HG03175 (cell line): ENCODE data around the gene CD81.

Source experiments
- ATAC-seq: cut with Tn5 transposase; IDR thresholded peaks from one replicate; pipeline ENCODE4 v1.9.1; 2021; ENCODE audit warnings: mild to moderate bottlenecking, moderate library complexity; ENCODE audit not compliant: unreplicated experiment

CD81 gene

DNA sequence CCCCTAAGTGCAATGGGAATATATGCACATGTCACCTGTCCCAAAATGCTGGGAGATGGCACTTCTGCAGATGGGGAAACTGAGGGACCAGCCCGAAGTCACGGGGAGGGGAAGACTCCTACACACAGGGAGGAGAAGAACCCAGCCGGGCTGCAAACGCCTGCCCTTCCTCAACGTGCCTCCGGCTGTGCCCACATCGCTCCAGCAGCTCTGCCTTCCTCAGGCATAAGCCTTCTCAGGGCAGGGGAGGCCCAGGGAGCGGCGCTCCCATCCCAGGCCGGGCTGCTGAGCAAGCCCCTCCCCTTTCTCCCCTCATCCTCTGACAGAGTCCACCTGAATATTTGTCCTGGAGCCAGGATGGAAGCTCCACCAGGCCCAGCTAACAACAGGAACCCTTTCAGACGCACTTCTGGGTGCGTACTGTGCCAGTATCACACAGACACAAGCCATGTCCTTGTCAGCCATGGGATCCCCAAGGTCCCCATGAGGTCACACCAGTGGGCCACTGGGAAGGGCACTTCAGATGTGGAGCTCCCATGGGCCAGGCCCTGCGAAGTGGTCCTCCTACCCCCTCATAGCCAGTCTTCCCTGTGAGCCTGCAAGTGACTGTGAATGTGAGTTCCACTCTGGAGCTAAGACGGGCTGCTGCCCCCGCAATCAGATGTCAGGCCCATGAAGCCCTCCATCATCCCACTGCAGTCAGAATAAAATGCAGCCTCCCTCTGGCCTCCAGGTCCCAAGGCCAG lies 2.5 kb upstream of the CD81 start:
- ATAC-seq = no peak

DNA sequence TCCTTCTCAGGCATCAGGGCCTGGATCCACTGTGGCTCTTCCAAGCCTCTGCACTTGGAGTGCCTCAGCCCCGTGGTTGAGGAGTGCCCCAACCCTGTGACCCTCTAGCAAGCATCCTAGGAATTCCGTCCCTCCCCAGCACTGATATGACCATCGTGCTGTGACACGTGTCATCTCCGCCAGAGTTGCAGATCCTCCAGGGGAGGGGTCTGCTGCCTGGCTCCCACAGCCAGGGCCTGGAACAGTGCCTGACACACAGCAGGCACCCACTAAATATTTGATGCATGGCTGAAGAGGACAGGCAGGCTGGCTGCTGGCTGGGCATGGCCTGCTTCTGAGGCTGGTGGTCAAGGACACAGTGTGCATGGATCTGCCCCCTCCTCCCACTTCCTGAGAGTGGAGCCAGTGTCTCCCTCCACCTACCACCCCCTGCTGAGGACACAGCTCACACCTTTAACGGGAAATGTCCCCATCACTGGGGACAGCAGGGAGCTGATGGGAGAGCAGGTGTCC lies 1.7 kb upstream of the CD81 start:
- ATAC-seq = no peak

DNA sequence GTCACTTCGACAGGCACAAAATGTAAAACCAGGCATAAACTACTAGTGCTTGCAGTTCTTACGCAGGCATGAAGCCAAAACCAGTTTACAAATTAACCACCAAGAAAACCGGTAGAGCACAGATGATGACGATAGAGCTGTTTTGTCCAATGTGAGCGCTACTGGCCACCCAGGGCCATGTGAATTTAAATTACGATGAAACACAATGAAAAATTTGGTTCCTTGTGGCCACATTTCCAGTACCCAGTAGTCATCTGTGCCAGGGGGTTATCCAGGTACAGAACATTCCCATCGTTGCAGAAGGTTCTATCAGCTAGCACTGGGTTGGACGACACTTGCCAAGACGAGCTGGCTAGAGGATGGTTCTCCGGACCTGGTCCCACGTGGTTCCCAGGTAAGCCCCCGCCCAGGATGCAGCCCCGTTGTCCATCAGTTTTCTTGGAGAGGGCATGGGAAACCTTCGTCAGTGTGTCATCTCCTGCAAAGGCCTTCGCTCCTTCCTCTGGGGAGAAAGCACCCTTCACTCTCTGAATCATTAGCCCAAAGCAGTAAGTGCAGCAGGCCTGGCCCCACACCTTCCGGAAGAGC lies 1.1 kb upstream of the CD81 start:
- ATAC-seq = no peak

DNA sequence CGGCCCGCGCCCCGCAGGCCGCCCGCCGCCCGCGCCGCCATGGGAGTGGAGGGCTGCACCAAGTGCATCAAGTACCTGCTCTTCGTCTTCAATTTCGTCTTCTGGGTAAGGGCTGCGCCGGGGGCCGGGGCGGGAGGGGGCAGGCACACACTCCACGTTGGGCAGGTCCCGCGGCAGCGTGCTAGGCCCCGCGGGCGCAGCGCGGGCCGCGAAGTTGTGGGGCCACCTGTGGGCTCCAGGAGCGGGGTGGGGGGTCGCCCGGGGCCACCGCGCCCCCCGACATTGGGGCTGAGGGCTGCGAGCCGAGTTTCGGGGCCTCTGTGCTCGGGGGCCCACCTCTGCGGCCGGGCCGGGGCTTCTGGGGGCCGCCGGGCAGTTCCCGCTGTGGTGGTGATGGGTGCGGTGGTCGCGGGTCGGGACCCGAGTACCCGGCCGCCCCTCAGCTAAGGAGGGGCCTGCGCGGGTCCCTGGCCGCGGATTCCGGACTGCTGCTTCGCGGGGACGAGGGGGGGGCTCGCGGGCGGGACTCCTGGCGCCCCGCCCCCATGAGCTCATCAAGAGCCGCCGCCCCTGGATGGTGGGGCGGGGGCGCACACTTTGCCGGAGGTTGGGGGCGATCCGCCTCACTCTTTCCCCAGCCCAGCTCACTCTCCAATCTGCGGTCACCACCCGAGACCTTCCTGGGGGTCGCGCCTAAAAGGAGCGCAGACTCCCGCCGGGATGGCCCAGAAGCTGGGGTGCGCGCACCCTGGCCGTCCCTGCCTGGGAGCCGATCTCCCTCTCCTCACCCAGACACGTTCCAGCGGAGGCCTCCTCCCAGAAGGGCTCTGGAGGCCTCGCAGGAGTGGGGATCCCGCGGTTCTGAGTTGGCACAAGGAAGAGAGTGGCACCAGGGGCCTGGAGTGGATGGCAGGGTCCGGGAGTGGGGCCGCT lies 667 bp downstream of the CD81 start:
- peak; percentile 21 for ATAC-seq

DNA sequence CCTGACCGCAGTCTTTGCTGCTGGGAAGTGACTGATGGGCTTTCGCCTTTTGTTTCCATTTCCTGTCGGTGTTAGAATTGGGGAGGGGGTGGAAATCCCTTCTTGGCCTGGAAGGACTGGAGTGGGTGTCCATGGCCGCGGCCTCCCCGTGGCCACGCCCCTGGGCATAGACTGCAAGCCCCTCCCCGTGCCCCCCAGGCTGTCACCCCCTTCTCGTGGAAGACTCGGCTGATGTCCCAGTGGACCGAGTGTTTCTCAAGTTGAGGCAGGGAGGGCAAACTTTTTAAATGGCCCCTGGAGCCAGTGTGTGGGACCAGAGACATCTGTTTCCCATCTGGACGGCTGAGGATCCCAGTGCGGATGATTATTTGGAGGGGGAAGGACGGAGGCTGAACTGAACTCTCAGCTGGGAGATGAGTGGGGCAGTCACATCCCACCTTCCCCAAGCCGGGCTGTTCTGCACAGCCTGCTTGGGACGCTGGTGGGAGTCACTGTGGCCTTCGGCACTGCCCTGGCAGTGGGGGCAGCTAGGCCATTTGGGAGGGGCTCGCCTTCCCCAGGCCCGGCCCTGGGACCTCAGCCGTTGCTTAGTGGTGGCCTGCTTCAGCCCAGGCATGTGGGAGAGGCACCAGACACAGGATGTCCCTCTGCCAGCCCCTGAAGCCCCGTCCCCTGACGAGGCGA lies 1.6 kb downstream of the CD81 start:
- ATAC-seq = no peak

DNA sequence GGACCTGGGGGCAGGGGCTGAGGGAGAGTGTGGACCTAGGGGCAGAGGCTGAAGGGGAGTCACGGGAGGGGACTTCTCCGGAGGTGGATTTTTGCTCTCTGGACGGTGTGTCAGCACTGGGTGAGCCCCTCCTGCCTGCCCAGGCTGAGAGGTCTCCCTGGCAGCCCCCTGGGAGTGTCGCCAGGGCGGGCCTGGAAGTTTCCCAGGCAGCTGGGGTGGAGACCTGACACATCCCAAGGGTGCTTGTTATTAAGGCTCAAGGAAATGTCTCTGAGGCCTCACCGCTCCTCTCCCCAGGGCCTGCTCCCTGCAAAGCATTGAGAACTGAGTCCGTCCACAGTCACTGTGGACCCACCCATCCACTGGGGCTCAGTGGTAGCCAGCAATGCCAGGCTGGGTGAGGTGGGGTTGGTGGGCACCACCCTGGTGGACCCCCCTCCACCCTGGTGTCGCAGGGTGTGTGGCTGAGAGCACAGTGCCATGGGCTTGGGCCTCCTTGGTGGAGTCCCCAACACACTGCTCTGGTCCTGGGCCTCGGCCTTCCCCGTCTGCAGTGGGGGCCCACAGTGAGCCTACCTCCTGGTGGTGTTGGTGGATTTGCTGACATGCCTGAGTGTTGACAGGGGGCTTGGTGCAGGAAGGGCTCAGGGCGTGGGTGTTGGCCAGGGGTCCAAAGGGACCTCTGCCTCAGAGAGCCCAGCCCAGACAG lies 2.5 kb downstream of the CD81 start:
- ATAC-seq = no peak

DNA sequence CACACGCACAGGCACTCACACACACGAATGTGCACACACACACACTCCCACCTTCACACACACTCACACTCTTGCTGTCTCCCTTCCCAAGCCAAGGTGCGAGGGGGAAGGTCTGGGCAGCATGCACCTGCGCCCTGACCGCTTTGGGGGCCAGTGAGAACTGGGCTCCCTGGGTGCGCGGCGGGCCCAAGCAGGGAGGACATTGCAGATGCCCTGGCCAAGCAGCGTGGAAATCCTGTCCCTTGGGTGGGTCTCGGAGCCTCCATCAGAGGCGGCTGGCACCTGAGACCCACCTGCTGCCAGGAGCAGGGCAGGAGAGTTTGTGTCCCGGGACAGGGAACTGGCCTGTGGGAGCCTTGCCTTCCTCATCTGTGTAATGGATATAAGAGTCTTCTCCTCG lies 3.3 kb downstream of the CD81 start:
- ATAC-seq = no peak

DNA sequence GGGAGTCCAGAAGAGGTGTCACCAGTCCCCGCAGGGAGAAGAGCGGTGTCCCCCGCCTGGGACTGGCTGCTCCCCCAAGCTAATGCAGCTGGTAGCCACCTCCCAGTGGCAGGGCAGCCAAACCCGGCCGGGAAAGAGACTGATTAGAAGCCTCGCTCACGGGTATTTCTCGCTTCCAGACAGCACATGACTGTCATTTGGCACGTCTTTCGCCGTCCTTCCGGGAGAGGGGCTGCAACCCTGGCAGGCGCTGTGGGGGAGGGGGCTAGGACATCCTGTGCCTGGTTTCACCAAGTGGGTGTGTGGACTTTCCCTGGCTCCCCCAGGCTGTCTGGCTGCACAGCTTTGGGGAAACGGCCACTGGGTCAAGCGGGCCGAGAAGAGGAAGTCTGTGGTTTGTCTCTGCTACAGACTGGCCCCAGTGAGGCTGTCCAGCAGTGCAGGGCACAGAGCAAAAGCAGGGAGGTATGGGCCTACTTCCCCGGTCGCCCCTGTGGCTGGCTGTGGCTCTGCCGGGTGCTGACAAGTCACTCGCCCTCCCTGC lies 3.8 kb downstream of the CD81 start:
- no peak for ATAC-seq

DNA sequence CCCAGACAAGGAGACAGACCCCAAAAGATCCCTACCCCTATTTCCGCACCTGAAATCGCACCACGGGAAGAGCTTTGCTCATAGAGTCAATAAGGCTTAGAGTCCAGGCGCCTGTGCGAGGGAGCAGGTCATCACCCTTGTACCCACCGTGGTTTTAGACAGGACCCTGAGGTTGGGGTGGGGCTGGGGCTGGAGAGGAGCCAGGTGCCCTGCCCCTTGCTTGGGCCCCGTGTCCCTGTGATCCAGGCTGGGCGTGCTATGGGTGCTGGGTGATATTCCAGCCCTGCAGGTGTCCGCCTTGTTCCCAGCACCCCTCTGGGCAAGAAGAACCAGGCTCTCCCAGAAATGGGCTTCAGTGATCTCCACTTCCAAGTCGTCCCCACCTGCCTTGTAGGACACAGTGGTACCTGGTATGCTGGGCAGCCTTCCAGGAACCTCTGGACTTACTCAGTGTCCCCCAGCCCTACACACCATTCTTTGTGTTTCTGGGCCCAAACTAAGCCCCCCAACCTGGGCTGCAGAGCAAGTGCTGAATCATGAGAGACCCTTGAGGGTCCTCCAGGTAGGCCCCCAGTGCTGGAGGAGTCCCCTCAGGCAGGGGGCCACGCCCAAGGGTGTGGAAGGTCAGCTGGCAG lies 4.5 kb downstream of the CD81 start:
- no peak for ATAC-seq

DNA sequence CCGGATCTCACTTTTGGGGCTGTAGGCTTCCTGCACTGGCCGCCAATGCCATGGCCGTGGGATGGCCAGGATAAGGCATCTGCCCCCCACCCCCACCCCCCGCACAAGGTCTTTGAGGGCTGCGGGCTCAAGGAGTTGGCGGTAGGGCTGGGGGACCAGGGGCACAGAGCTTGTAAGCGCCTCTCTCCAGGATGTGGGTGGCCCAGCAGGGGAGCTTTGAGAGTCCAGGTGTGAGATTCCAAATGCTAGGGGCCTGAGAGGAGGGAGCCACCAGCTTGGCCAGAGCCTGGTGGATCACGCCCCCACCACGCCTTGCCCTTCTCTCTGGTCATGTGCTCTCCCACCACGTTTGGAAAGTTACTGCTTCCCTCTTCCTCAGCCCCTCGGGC lies 5.0 kb downstream of the CD81 start:
- ATAC-seq = no peak

DNA sequence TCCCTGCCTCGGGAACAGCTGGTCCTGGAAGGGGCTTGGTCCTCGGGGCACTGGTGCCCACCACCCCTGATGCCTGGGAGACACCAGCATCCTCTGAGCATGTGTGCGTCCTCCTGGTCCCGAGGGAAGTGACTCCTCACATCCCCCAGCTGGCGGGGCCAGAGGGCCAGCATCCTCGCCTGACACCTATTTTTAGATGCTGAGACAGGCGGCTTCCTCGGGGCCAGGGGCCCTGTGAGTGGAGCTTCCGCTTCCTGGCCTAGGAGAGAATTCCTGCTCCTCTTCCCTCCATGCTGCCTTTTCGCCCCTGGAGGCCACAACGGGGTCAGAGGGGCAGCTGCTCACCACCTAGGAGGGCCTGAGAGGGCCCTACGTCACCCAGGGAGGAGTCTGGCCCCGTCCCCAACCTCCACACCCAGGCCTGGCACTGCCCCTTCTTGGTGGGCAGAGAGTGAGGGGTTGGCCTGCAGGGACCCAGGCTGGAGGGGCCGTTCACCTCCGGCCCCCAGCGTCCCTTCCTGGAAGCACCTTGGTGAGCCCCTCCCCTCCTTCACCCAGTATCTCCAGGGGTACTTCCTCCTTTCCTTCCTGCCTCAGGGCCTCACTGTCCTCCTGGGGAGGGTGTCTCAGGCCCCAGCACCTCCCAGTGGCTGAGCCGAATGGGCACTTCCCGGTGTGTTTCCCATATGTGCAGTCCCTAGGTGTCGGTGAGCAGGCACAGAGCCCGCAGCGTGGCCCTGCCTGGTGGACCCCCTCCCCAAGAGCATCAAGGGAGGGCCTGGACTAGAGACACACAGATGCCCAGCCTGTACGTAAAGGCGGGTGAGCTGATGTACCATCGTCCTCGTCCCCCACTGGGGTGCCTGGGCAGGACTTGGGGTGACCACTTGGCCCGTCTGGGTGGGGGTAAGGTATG lies 6.1 kb downstream of the CD81 start:
- no peak for ATAC-seq

DNA sequence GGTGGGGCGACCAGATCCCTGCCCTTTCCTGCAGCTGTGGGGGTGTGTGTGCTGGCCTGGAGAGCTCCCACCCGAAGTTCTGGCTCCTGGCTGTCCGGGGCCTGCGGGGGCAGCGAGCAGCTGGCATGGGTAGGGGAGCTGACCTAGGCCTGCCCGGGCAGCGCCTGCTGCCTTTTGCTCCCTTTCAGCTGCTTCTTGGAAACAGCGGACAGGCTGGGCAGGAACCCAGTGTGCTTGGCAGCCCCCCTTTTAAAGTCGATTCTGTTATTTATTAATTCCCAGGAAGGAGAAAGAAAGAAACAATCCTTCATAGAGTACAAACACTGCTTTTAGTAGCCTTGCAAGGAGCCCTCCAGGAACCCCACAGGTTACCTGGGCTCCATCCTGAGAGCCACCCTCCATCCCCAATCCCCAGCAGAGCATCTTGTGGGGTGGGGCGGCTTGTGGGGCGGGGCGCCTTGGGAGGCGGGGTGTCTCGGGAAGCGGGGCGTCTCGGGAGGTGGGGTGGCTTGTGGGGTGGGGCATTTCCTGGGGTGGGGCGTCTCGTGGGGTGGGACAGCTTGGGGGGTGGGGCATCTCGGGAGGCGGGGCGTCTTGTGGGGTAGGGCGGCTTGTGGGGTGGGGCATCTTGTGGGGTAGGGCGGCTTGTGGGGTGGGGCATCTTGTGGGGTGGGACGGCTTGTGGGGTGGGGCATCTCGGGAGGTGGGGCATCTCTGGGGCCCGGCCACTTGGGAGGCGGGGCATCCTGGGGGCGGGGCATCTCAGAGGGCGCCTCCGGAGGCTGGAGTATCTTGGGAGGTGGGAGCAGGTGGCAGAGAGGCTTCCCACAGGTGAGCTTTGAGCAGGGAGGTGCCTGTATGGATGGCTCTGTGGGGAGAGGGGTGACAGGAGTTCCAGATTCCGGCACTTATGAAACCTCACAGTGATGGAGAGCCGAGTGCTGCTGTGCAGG lies 7.0 kb downstream of the CD81 start:
- no peak for ATAC-seq

DNA sequence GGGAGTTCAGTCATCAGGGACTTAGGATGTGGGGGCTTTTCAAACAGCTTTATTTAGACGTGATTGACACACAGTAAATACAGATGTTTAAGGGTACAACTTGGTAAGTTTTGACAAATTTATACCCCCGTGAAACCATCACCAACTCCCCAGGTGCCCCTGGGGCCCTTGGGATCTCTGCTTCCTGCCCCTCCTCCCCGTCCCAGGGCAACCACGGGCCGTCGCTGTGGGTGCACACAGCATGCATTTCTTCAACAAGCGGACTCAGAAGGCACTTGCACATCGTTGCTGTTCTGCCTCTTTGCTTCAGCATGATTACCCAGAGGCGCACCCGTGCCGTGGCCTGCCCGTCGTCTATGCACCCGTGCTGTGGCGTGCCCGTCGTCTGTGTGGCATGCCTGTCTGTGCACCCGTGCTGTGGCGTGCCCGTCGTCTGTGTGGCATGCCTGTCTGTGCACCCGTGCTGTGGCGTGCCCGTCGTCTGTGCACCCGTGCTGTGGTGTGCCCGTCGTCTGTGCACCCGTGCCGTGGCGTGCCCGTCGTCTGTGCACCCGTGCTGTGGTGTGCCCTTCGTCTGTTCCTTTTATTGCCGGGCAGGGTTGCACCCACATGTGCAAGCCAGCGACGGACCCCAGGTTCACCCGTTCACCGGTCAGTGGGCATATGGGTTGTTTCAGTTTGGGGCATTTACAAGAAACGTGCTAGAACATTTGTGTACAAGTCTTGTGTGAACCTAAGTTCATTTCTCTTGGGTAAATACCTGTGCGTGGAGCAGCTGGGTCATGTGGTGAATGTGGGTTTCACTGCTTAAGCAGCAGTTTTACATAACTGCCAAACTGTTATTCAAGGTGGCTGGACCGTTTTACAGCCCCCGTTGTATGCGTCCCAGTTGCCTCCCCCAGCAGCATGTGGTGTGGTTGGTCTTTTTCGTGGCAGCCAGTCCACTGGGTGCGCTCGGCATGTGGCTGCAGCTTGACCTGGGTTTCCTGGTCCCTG lies 8.3 kb downstream of the CD81 start:
- ATAC-seq = peak; percentile 23

DNA sequence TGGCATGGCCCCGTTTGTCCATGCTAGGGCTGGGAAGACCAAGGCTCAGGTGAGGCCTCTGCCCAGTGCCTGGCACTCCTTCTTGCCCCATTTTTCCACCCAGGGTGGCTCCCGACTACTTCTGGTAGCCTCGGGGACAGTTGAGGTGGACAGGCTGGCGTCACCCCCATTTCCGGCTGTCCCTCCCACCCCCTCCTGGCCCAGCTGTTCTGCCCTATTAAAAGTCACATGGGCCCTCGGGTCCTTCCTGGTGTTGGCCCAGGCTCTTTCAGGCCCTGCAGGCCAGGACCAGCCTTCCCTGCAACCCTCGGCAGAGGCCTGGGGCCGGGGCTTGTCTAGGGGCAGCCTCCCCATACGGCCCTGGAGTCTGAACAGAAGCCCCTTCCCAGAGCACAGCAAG lies 9.5 kb downstream of the CD81 start:
- ATAC-seq = no peak

DNA sequence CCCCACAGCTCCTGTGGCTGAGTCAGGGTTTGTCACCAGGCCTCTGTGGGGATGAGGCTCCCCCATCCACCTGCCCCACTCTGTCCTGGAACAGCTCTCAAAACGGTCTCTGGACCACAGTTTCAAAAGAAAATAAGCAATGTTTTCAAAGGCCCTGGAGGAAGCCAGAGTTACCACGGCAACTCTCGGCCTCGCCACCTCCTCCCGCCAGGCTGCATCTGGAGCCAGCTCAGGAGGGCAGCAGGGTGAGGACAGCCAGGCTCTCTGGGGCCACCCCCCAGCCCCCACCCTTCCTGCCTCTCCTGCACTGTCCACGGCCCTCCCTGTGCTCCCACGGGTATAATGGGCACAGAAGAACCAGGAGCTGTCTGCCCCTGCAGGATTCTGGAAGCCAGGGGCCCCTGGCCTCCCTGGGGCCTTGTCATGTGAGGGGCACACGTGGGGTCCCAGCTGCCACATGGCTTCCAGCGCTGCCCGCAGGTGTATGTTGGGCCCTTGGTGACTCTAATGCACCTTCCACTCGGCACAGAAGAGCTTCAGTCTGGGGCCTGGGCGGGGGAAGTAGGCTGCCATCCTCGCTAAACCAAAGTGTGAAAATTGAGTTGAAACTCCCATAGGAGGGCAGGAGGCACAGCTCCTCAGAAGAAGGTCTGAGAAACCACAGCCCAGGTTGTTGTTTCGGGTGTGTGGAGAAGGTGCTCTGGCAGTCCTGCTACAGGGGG lies 10.3 kb downstream of the CD81 start:
- peak; percentile 34 for ATAC-seq
